Measurements from ENCODE around the gene CCL18.

- TF ChIP-seq YY1 (IDR thresholded peaks at IDR 0.05; ENCODE audit: insufficient read depth, insufficient read length) (no peak), ZNF274 (IDR thresholded peaks at IDR 0.05; ENCODE audit: low read depth, low read length) (no peak), SUZ12 (IDR thresholded peaks at IDR 0.05; ENCODE audit: extremely low read depth, insufficient read depth, insufficient read length) (no peak)
Observed at GRCh38 chr17:36117505-36118382, 53.7 kb downstream of the CCL18 start.
